Activated CD8-positive, alpha-beta memory T cell treated with anti-CD3 and anti-CD28 coated beads, Interleukin-2, amount 10 ng/mL, durations not matched to agents 7 days and 5 days (primary cell): ENCODE results near the gene KRT71. TPM values are rescaled to one million over a fixed set of nuclear protein-coding genes. Genes with fewer than 3 reads are reported as not detected.
A peak's percentile ranks its signal among the peaks of the same experiment; 100 is the strongest.

Experiments
- ATAC-seq: fragments of 150-1000 bp; cut with Tn5 transposase; one replicate; pipeline ENCODE4 v1.10.0; 2021; ENCODE audit warnings: moderate library complexity
- CTCF ChIA-PET: fragments of 350-600 bp; sonication (Branson Sonifier 250); formaldehyde crosslinking; loops from one replicate; lab custom pipeline; 2021; ENCODE audit warnings: antibody characterized with exemption; lab: Charles Lee
- DNase-seq: peaks from one replicate; pipeline ENCODE4 v3.0.0-alpha.2; 2020
- H3K27ac Mint-ChIP-seq: one replicate; pipeline ENCODE4 v1.8.0; 2021; ENCODE audit warnings: mild to moderate bottlenecking, mixed read lengths
- H3K27me3 Mint-ChIP-seq: one replicate; pipeline ENCODE4 v1.8.0; 2021; ENCODE audit warnings: mixed read lengths
- H3K36me3 Mint-ChIP-seq: one replicate; pipeline ENCODE4 v1.8.0; 2021; ENCODE audit warnings: mild to moderate bottlenecking, mixed read lengths
- H3K4me1 Mint-ChIP-seq: one replicate; pipeline ENCODE4 v1.8.0; 2021; ENCODE audit warnings: mixed read lengths
- H3K4me3 Mint-ChIP-seq: one replicate; pipeline ENCODE4 v1.8.0; 2021; ENCODE audit warnings: mild to moderate bottlenecking, moderate library complexity, mixed read lengths
- H3K9me3 Mint-ChIP-seq: one replicate; pipeline ENCODE4 v1.8.0; 2022; ENCODE audit warnings: low read depth, mixed read lengths
- total RNA-seq, 2 experiments: library from RNA; stranded (reverse); gene quantifications; one replicate each; pipeline ENCODE4 v1.2.3, GENCODE V29; 2021

The KRT71 gene
- total RNA-seq, 2 experiments from 2014 or later, result not detected

- H3K4me1 Mint-ChIP-seq, result peaks cover 9% of the 10 kb centered on the region
- DNase-seq (no peak), ATAC-seq (no peak)
- CTCF ChIA-PET, result no interaction called here
- H3K36me3 Mint-ChIP-seq, result no peaks in the 10 kb centered on the region
- H3K9me3 Mint-ChIP-seq, result no peaks in the 10 kb centered on the region
- no peaks in the 10 kb centered on the region for H3K27me3 Mint-ChIP-seq
- no peak overlapping the region for H3K4me3 Mint-ChIP-seq
- no peak overlapping the region for H3K27ac Mint-ChIP-seq
Measured at GRCh38 chr12:52530366-52530765, 22.6 kb downstream of the KRT71 start.

- Mint-ChIP-seq H3K27me3 (no peaks in the 10 kb centered on the region), H3K27ac (no peak overlapping the region), H3K4me3 (no peak overlapping the region), H3K9me3 (no peaks in the 10 kb centered on the region), H3K4me1 (peaks cover 9% of the 10 kb centered on the region), H3K36me3 (no peaks in the 10 kb centered on the region)
- ATAC-seq (no peak), DNase-seq (no peak)
- CTCF ChIA-PET, result no interaction called here
Measured at GRCh38 chr12:52529846-52530245, 23.1 kb downstream of the KRT71 start.

- DNase-seq (no peak), ATAC-seq (no peak)
- CTCF ChIA-PET, result interaction anchor here (0.8 kb wide), 1 partner anchor 351 kb away, joined by 3 read pairs; no protein-coding TSS in a partner anchor
- Mint-ChIP-seq H3K4me3 (no peak overlapping the region), H3K9me3 (no peaks in the 10 kb centered on the region), H3K27me3 (no peaks in the 10 kb centered on the region), H3K36me3 (no peaks in the 10 kb centered on the region), H3K27ac (no peak overlapping the region), H3K4me1 (peaks cover 9% of the 10 kb centered on the region)
Measured at GRCh38 chr12:52529417-52529816, 23.5 kb downstream of the KRT71 start.

- CTCF ChIA-PET, result interaction anchor here (0.8 kb wide), 1 partner anchor 352 kb away, joined by 3 read pairs; no protein-coding TSS in a partner anchor
- no peaks in the 10 kb centered on the region for H3K27me3 Mint-ChIP-seq
- peaks cover 9% of the 10 kb centered on the region for H3K4me1 Mint-ChIP-seq
- no peak overlapping the region for H3K27ac Mint-ChIP-seq
- no peaks in the 10 kb centered on the region for H3K9me3 Mint-ChIP-seq
- ATAC-seq (no peak), DNase-seq (no peak)
- no peaks in the 10 kb centered on the region for H3K36me3 Mint-ChIP-seq
- H3K4me3 Mint-ChIP-seq, result no peak overlapping the region
Measured at GRCh38 chr12:52528641-52529143, 24.3 kb downstream of the KRT71 start.

GRCh38 chr12:52527121-52527800 lies 25.7 kb downstream of the KRT71 start:
- H3K4me3 Mint-ChIP-seq, result no peak overlapping the region
- H3K27me3 Mint-ChIP-seq, result peaks cover 6% of the 10 kb centered on the region
- CTCF ChIA-PET, result no interaction called here
- no peaks in the 10 kb centered on the region for H3K36me3 Mint-ChIP-seq
- DNase-seq (peak; percentile 38), ATAC-seq (no peak)
- no peaks in the 10 kb centered on the region for H3K9me3 Mint-ChIP-seq
- no peak overlapping the region for H3K27ac Mint-ChIP-seq
- H3K4me1 Mint-ChIP-seq, result peaks cover 9% of the 10 kb centered on the region

- H3K4me3 Mint-ChIP-seq, result no peak overlapping the region
- no peaks in the 10 kb centered on the region for H3K36me3 Mint-ChIP-seq
- H3K27me3 Mint-ChIP-seq, result peaks cover 7% of the 10 kb centered on the region
Measured at GRCh38 chr12:52526511-52526951, 26.4 kb downstream of the KRT71 start.

GRCh38 chr12:52525661-52526499 lies 27.1 kb downstream of the KRT71 start:
- DNase-seq, result peak; percentile 29
- no peak for ATAC-seq
- Mint-ChIP-seq H3K27ac (no peak overlapping the region), H3K4me1 (peaks cover 9% of the 10 kb centered on the region), H3K9me3 (no peaks in the 10 kb centered on the region), H3K4me3 (no peak overlapping the region), H3K36me3 (no peaks in the 10 kb centered on the region), H3K27me3 (peaks cover 7% of the 10 kb centered on the region)
- CTCF ChIA-PET, result no interaction called here

More at GRCh38 chr12:52526511-52526951, 26.4 kb downstream of the KRT71 start:
- ATAC-seq (peak; percentile 63), DNase-seq (peak; percentile 40)
- H3K4me1 Mint-ChIP-seq, result peaks cover 9% of the 10 kb centered on the region
- H3K27ac Mint-ChIP-seq, result no peak overlapping the region
- no peaks in the 10 kb centered on the region for H3K9me3 Mint-ChIP-seq
- CTCF ChIA-PET, result no interaction called here

GRCh38 chr12:52524898-52525591 lies 27.9 kb downstream of the KRT71 start:
- no peak overlapping the region for H3K27ac Mint-ChIP-seq
- CTCF ChIA-PET, result no interaction called here

GRCh38 chr12:52524241-52524897 lies 28.6 kb downstream of the KRT71 start:
- ATAC-seq (no peak), DNase-seq (peak; percentile 29)
- H3K9me3 Mint-ChIP-seq, result no peaks in the 10 kb centered on the region
- no peak overlapping the region for H3K4me3 Mint-ChIP-seq
- CTCF ChIA-PET, result no interaction called here
- H3K27ac Mint-ChIP-seq, result no peak overlapping the region
- H3K27me3 Mint-ChIP-seq, result peaks cover 7% of the 10 kb centered on the region
- H3K36me3 Mint-ChIP-seq, result no peaks in the 10 kb centered on the region
- H3K4me1 Mint-ChIP-seq, result peaks cover 9% of the 10 kb centered on the region

More at GRCh38 chr12:52524898-52525591, 27.9 kb downstream of the KRT71 start:
- no peak overlapping the region for H3K4me3 Mint-ChIP-seq
- peaks cover 9% of the 10 kb centered on the region for H3K4me1 Mint-ChIP-seq
- no peaks in the 10 kb centered on the region for H3K36me3 Mint-ChIP-seq
- no peak for ATAC-seq
- peak; percentile 19 for DNase-seq
- no peaks in the 10 kb centered on the region for H3K9me3 Mint-ChIP-seq
- H3K27me3 Mint-ChIP-seq, result peaks cover 7% of the 10 kb centered on the region

GRCh38 chr12:52523824-52524223 lies 29.1 kb downstream of the KRT71 start:
- Mint-ChIP-seq H3K9me3 (no peaks in the 10 kb centered on the region), H3K27ac (no peak overlapping the region), H3K36me3 (no peaks in the 10 kb centered on the region), H3K4me3 (no peak overlapping the region), H3K27me3 (peaks cover 8% of the 10 kb centered on the region), H3K4me1 (peaks cover 9% of the 10 kb centered on the region)
- no peak for ATAC-seq
- CTCF ChIA-PET, result no interaction called here
- peak; percentile 15 for DNase-seq

GRCh38 chr12:52522346-52523011 lies 30.5 kb downstream of the KRT71 start:
- H3K36me3 Mint-ChIP-seq, result no peaks in the 10 kb centered on the region
- H3K4me3 Mint-ChIP-seq, result no peak overlapping the region
- H3K4me1 Mint-ChIP-seq, result peaks cover 9% of the 10 kb centered on the region
- no peaks in the 10 kb centered on the region for H3K9me3 Mint-ChIP-seq
- no peak overlapping the region for H3K27ac Mint-ChIP-seq
- peak; percentile 36 for DNase-seq
- H3K27me3 Mint-ChIP-seq, result peaks cover 13% of the 10 kb centered on the region
- no peak for ATAC-seq
- CTCF ChIA-PET, result no interaction called here

- Mint-ChIP-seq H3K27ac (no peak overlapping the region), H3K36me3 (no peaks in the 10 kb centered on the region), H3K27me3 (peaks cover 13% of the 10 kb centered on the region), H3K9me3 (no peaks in the 10 kb centered on the region), H3K4me3 (no peak overlapping the region), H3K4me1 (peaks cover 4% of the 10 kb centered on the region)
- DNase-seq (peak; percentile 30), ATAC-seq (no peak)
- CTCF ChIA-PET, result no interaction called here
Measured at GRCh38 chr12:52521568-52522266, 31.2 kb downstream of the KRT71 start.
